HepG2 (cell line): ENCODE data around the gene RBM3.

ENCODE experiments used
- ATF2 ChIP-seq: sonication (generic); formaldehyde crosslinking; IDR thresholded peaks from 2 replicates; pipeline ENCODE4 v1.4.0; 2020; ENCODE audit warnings: missing genetic modification reagents
- BRD4 ChIP-seq: sonication (generic); formaldehyde crosslinking; IDR thresholded peaks from 2 replicates; pipeline ENCODE4 v1.4.0; 2020; ENCODE audit warnings: missing genetic modification reagents
- ETV6 ChIP-seq: sonication (generic); formaldehyde crosslinking; conservative IDR thresholded peaks from 2 replicates; pipeline ENCODE4 v1.4.0; 2020; ENCODE audit warnings: missing genetic modification reagents
- EZH2 ChIP-seq: conservative IDR thresholded peaks from 2 replicates; pipeline ENCODE4 v1.6.1; 2012; ENCODE audit warnings: mild to moderate bottlenecking, low read depth, low read length, moderate library complexity
- HNRNPK ChIP-seq: fragments of 200-400 bp; formaldehyde crosslinking; IDR thresholded peaks from 2 replicates; pipeline ENCODE4 v1.6.1; 2018; ENCODE audit warnings: low read length, low read depth, moderate library complexity, mild to moderate bottlenecking; ENCODE audit not compliant: poor library complexity, severe bottlenecking
- TEAD3 ChIP-seq: optimal IDR thresholded peaks from 2 replicates; pipeline ENCODE3; 2016; ENCODE audit warnings: borderline replicate concordance
- ZFP36L1 ChIP-seq: sonication (generic); formaldehyde crosslinking; IDR thresholded peaks from 2 replicates; pipeline ENCODE4 v1.8.0; 2022; ENCODE audit warnings: mild to moderate bottlenecking, missing genetic modification reagents, moderate library complexity
- ZKSCAN1 ChIP-seq: fragments of 150-350 bp; IDR thresholded peaks from 2 replicates; pipeline ENCODE4 v1.6.1; 2014; ENCODE audit warnings: low read length
- ZNF274 ChIP-seq: sonication (generic); formaldehyde crosslinking; IDR thresholded peaks from 2 replicates; pipeline ENCODE4 v1.5.1; 2020; ENCODE audit warnings: mild to moderate bottlenecking, missing genetic modification reagents
- ZNF501 ChIP-seq: sonication (generic); formaldehyde crosslinking; IDR thresholded peaks from 2 replicates; pipeline ENCODE4 v1.5.1; 2020; ENCODE audit warnings: mild to moderate bottlenecking, moderate library complexity, missing genetic modification reagents
- ZNF580 ChIP-seq: IDR thresholded peaks from 2 replicates; pipeline ENCODE4 v1.6.1; 2016; ENCODE audit warnings: low read depth, borderline replicate concordance

GRCh38 chrX:48617542-48618340 lies 43.5 kb downstream of the RBM3 start:
- TF ChIP-seq ZNF580 (CRISPR knock-in tag) (no peak), TEAD3 (CRISPR knock-in tag) (no peak), ZNF501 (CRISPR knock-in tag) (no peak), ZKSCAN1 (no peak), ATF2 (no peak), EZH2 (no peak), HNRNPK (no peak), BRD4 (CRISPR knock-in tag) (no peak), ZNF274 (CRISPR knock-in tag) (no peak), ZFP36L1 (no peak), ETV6 (CRISPR knock-in tag) (no peak)
